GM12878 (cell line): ENCODE data around the gene LILRB3. TPM values are rescaled to one million over a fixed set of nuclear protein-coding genes. Genes with fewer than 3 reads are reported as not detected.

Experiments
- ATAC-seq: fragments of 200-7000 bp; cut with Tn5 transposase; 3 replicates; pipeline ENCODE4 v1.9.1; 2020; ENCODE audit warnings: mild to moderate bottlenecking, moderate library complexity
- BruUV-seq: library from RNA; stranded (reverse); fragments of 400-500 nt; replicated peaks from 2 replicates; lab custom pipeline; 2021; lab: Mats Ljungman, UMichigan
- CTCF ChIA-PET: fragments of 300-600 bp; sonication (Branson Sonifier 250); formaldehyde crosslinking; extraction: SDS; loops from one replicate; lab custom pipeline; 2021; ENCODE audit warnings: inconsistent platforms; lab: Yijun Ruan, JAX
- POLR2A ChIA-PET: fragments of 350-600 bp; formaldehyde crosslinking; extraction: SDS; loops from one replicate; lab custom pipeline; 2021; ENCODE audit warnings: inconsistent platforms; lab: Charles Lee
- RAD21 ChIA-PET: fragments of 300-600 bp; sonication (Branson Sonifier 250); formaldehyde crosslinking; loops from one replicate; lab custom pipeline; 2023; ENCODE audit warnings: antibody characterized with exemption; ENCODE audit not compliant: unreplicated experiment; lab: Charles Lee
- SMC1A ChIA-PET: fragments of 300-600 bp; sonication (Branson Sonifier 250); formaldehyde crosslinking; loops from one replicate; lab custom pipeline; 2023; ENCODE audit not compliant: unreplicated experiment, uncharacterized antibody; lab: Charles Lee
- DNase-seq: peaks from one replicate; pipeline ENCODE4 v3.0.0-alpha.2; 2011; ENCODE audit warnings: low read depth, low spot score
- FAIRE-seq: peaks from 3 replicates; lab custom pipeline; 2011; peaks lifted over from hg19 to GRCh38; lab: Jason Lieb, UNC
- H2AFZ ChIP-seq: 2 replicates; pipeline ENCODE4 v1.6.0; 2011; ENCODE audit warnings: low read depth, low read length, control low read depth; ENCODE audit not compliant: control insufficient read depth
- H3K27ac ChIP-seq: 2 replicates; pipeline ENCODE4 v1.5.1; 2011; ENCODE audit warnings: control low read depth; ENCODE audit not compliant: control insufficient read depth, insufficient read depth
- H3K27me3 ChIP-seq, 2 experiments: replicated peaks in 1 of 2; 2 replicates each; pipeline versions ENCODE4 v1.6.0 to v1.6.1; 2011; ENCODE audit warnings: low read length in 1 of 2; ENCODE audit not compliant: control insufficient read depth in 2 of 2, insufficient read depth in 2 of 2
- H3K36me3 ChIP-seq, 2 experiments: 2 replicates each; pipeline ENCODE4 v1.5.1; 2011; ENCODE audit warnings: low read length in 1 of 2; ENCODE audit not compliant: control insufficient read depth in 2 of 2, insufficient read depth in 2 of 2
- H3K4me1 ChIP-seq: 2 replicates; pipeline ENCODE4 v1.6.1; 2011; ENCODE audit warnings: mild to moderate bottlenecking, low read length, moderate library complexity, mixed read lengths; ENCODE audit not compliant: control insufficient read depth, insufficient read depth
- H3K4me2 ChIP-seq: 2 replicates; pipeline ENCODE4 v1.6.0; 2011; ENCODE audit warnings: control low read depth; ENCODE audit not compliant: control insufficient read depth, insufficient read depth
- H3K4me3 ChIP-seq: fragments of 200-600 bp; sonication (generic); 2 replicates; pipeline ENCODE4 v1.5.1; 2016
- H3K79me2 ChIP-seq: 2 replicates; pipeline ENCODE4 v1.6.0; 2011; ENCODE audit warnings: low read length; ENCODE audit not compliant: control insufficient read depth, insufficient read depth
- H3K9ac ChIP-seq: 2 replicates; pipeline ENCODE4 v1.8.0; 2011; ENCODE audit warnings: low read length, control low read depth, mixed read lengths; ENCODE audit not compliant: control insufficient read depth, insufficient read depth
- H3K9me3 ChIP-seq: replicated peaks from 3 replicates; pipeline ENCODE4 v1.5.1; 2011; ENCODE audit warnings: mild to moderate bottlenecking, low read length; ENCODE audit not compliant: control insufficient read depth, insufficient read depth
- H4K20me1 ChIP-seq: 2 replicates; pipeline ENCODE4 v1.6.0; 2011; ENCODE audit not compliant: control insufficient read depth, insufficient read depth
- BHLHE40 ChIP-seq, 2 experiments: fragments of 450-650 bp in 1 of 2; IDR thresholded peaks; 2 replicates each; pipeline ENCODE4 v1.6.1; 2011 to 2017; ENCODE audit warnings: low read depth in 2 of 2, borderline replicate concordance in 1 of 2, improper control_type of control experiment in 1 of 2, low read length in 1 of 2, mild to moderate bottlenecking in 1 of 2
- BMI1 ChIP-seq: fragments of 450-650 bp; IDR thresholded peaks from 2 replicates; pipeline ENCODE4 v1.6.1; 2016; ENCODE audit warnings: mild to moderate bottlenecking, moderate library complexity, borderline replicate concordance
- CBFB ChIP-seq: IDR thresholded peaks from 2 replicates; pipeline ENCODE4 v1.6.1; 2016; ENCODE audit warnings: antibody characterized with exemption, low read depth
- CREB1 ChIP-seq: IDR thresholded peaks from 2 replicates; pipeline ENCODE4 v1.6.1; 2012; ENCODE audit warnings: low read depth, mild to moderate bottlenecking, inconsistent platforms
- ESRRA ChIP-seq: IDR thresholded peaks from 2 replicates; pipeline ENCODE4 v1.6.1; 2012; ENCODE audit warnings: mild to moderate bottlenecking, low read length, improper control_type of control experiment
- PKNOX1 ChIP-seq: fragments of 450-650 bp; IDR thresholded peaks from 2 replicates; pipeline ENCODE4 v1.6.1; 2016; ENCODE audit warnings: mild to moderate bottlenecking
- POLR2AphosphoS2 ChIP-seq: IDR thresholded peaks from 2 replicates; pipeline ENCODE4 v1.6.1; 2011; ENCODE audit warnings: low read depth, mild to moderate bottlenecking, low read length, improper control_type of control experiment, moderate library complexity
- SPI1 ChIP-seq: IDR thresholded peaks from 2 replicates; pipeline ENCODE4 v1.6.1; 2011; ENCODE audit warnings: low read depth, mild to moderate bottlenecking, low read length, moderate library complexity, borderline replicate concordance; ENCODE audit not compliant: insufficient read depth
- SREBF1 ChIP-seq: IDR thresholded peaks from 2 replicates; pipeline ENCODE4 v1.6.1; 2012; ENCODE audit warnings: mild to moderate bottlenecking, low read length
- STAT1 ChIP-seq: fragments of 450-650 bp; conservative IDR thresholded peaks from 2 replicates; pipeline ENCODE4 v1.6.1; 2014; ENCODE audit warnings: antibody characterized with exemption, mild to moderate bottlenecking
- TCF7 ChIP-seq: IDR thresholded peaks from 2 replicates; pipeline ENCODE4 v1.6.1; 2014; ENCODE audit warnings: antibody characterized with exemption, borderline replicate concordance
- ZNF217 ChIP-seq: fragments of 450-650 bp; IDR thresholded peaks from 2 replicates; pipeline ENCODE4 v1.6.1; 2017; ENCODE audit warnings: antibody characterized with exemption, mild to moderate bottlenecking
- WGBS: methylation state at CpG from one replicate; pipeline ENCODE4 v1.1.6; 2016; ENCODE audit warnings: low lambda C conversion rate; ENCODE audit not compliant: insufficient replicate concordance, insufficient coverage; ENCODE audit errors: missing lambda C conversion rate; 5-methylcytosine and 5-hydroxymethylcytosine counted together
- in situ Hi-C: fragments of 300-500 bp; cut with MboI; formaldehyde crosslinking; loops from 9 replicates; pipeline ENCODE4 v1.14.3; 2018; ENCODE audit warnings: mixed read lengths
- intact Hi-C: fragments of 100-400 bp; cut with micrococcal nuclease; formaldehyde crosslinking; loops from one replicate; pipeline ENCODE4 v1.14.2; 2022; ENCODE audit not compliant: unreplicated experiment
- polyA plus RNA-seq, 11 experiments: library from polyadenylated mRNA; depleted of rRNA in 4 of 11; unstranded in 6 of 11; stranded (reverse) in 5 of 11; fragments of >200 nt; fragmentation: Nextera tagmentation in 4 of 11; fragmentation: Illumina TruSeq in 1 of 11; extraction: Ambion mirVana in 4 of 11; extraction: Trizol in 1 of 11; gene quantifications; 1 replicate in 1 of 11; 2 replicates in 10 of 11; pipeline versions ENCODE4 v1.2.1 to v1.2.3, GENCODE V29; 2011 to 2016; ENCODE audit warnings: inconsistent platforms in 2 of 11, missing spikeins in 2 of 11, low read depth in 1 of 11
- total RNA-seq, 4 experiments: library from RNA; depleted of rRNA in 3 of 4; stranded (reverse); fragments of >200 nt in 3 of 4; fragmentation: Illumina TruSeq in 1 of 4; extraction: Trizol in 1 of 4; gene quantifications; 2 replicates each; pipeline versions ENCODE4 v1.2.1 to v1.2.3, GENCODE V29; 2013 to 2021

Gene LILRB3
- total and polyA plus RNA-seq, 10 of the 15 experiments (the other 5 are each of a cell fraction or from before 2014, with no cell fraction given): 0.04 to 1.1 (median 0.18) TPM; not detected in 1

GRCh38 chr19:54255105-54255775, 32.4 kb upstream of the LILRB3 start:
- Histone ChIP-seq H3K79me2 (no peaks in the 10 kb centered on the region), H3K27ac (no peak overlapping the region), H3K27me3 (0 out of 4 replicates have a peak, but pooled peaks cover 0 to 4% of the 10 kb centered on the region in 2 experiments), H3K9ac (no peak overlapping the region), H3K9me3 (no peaks in the 10 kb centered on the region), H3K4me1 (no peaks in the 10 kb centered on the region), H3K36me3 (no peaks in the 10 kb centered on the region)
- in situ Hi-C loops (no loop called here), intact Hi-C loops (no loop called here)
- DNase-seq (no peak), ATAC-seq (no peak)
- SMC1A ChIA-PET: interaction anchor here (1.0 kb wide), 1 partner anchor 12 kb away, joined by 4 read pairs; no protein-coding TSS in a partner anchor
- POLR2A ChIA-PET: no interaction called here
- BruUV-seq: no TSS peak
- RAD21 ChIA-PET: no interaction called here
- no peak for TF ChIP-seq SREBF1
- no peak for TF ChIP-seq TCF7
- TF ChIP-seq ESRRA: no peak
- TF ChIP-seq SPI1: no peak
- no peak for TF ChIP-seq BHLHE40 (IDR thresholded peaks at IDR 0.05; ENCODE audit: borderline replicate concordance in 1 of 2, low read depth in 2 of 2, low read length in 1 of 2)
- no peak for TF ChIP-seq STAT1
- no peak for TF ChIP-seq PKNOX1
- TF ChIP-seq CREB1: no peak
- no peak for TF ChIP-seq POLR2AphosphoS2
- no peak for TF ChIP-seq ZNF217
- TF ChIP-seq BMI1: no peak
- TF ChIP-seq CBFB: no peak
- TF ChIP-seq, all 136 proteins: peak for 0
- no peaks in the 10 kb centered on the region for H4K20me1 ChIP-seq
- no peak for FAIRE-seq
- no peak overlapping the region for H2AFZ ChIP-seq
- H3K4me2 ChIP-seq: no peak overlapping the region
- WGBS: 32% methylated on average over 24 of the region's 26 CpGs
- CTCF ChIA-PET: interaction anchor here (2.8 kb wide), 1 partner anchor 11 kb away, joined by 20 read pairs; no protein-coding TSS in a partner anchor
- H3K4me3 ChIP-seq: no peak overlapping the region
